HepG2 (cell line): ENCODE results near the gene P4HB. TPM values are rescaled to one million over a fixed set of nuclear protein-coding genes. Genes with fewer than 3 reads are reported as not detected.

ENCODE experiments used
- DRAP1 ChIP-seq: IDR thresholded peaks from 2 replicates; pipeline ENCODE4 v1.6.1; 2016; ENCODE audit warnings: missing genetic modification reagents, missing compliant biosample characterization
- SKIL ChIP-seq: sonication (generic); formaldehyde crosslinking; IDR thresholded peaks from 2 replicates; pipeline ENCODE4 v1.8.0; 2022; ENCODE audit warnings: missing genetic modification reagents, mild to moderate bottlenecking, moderate library complexity, borderline replicate concordance
- SRSF4 ChIP-seq: fragments of 200-400 bp; formaldehyde crosslinking; IDR thresholded peaks from one replicate; pipeline ENCODE4 v1.6.1; 2018; ENCODE audit warnings: mild to moderate bottlenecking, low read depth, low read length, moderate library complexity; ENCODE audit not compliant: poor library complexity, severe bottlenecking
- SRSF9 ChIP-seq: fragments of 200-400 bp; formaldehyde crosslinking; IDR thresholded peaks from 2 replicates; pipeline ENCODE4 v1.6.1; 2018; ENCODE audit warnings: borderline replicate concordance, mild to moderate bottlenecking, low read depth, low read length; ENCODE audit not compliant: insufficient read depth, poor library complexity, severe bottlenecking
- ZFP82 ChIP-seq: sonication (generic); formaldehyde crosslinking; IDR thresholded peaks from 2 replicates; pipeline ENCODE4 v1.5.1; 2020; ENCODE audit warnings: mild to moderate bottlenecking, missing genetic modification reagents, borderline replicate concordance
- ZKSCAN1 ChIP-seq: fragments of 150-350 bp; IDR thresholded peaks from 2 replicates; pipeline ENCODE4 v1.6.1; 2014; ENCODE audit warnings: low read length
- ZNF10 ChIP-seq: sonication (generic); formaldehyde crosslinking; IDR thresholded peaks from 2 replicates; pipeline ENCODE4 v1.4.0; 2020; ENCODE audit warnings: mild to moderate bottlenecking, low read depth, missing genetic modification reagents, borderline replicate concordance
- ZNF256 ChIP-seq: sonication (generic); formaldehyde crosslinking; conservative IDR thresholded peaks from 2 replicates; pipeline ENCODE4 v1.4.0; 2020; ENCODE audit warnings: missing genetic modification reagents
- ZNF513 ChIP-seq: sonication (generic); formaldehyde crosslinking; conservative IDR thresholded peaks from 2 replicates; pipeline ENCODE4 v1.5.0; 2020; ENCODE audit warnings: missing genetic modification reagents
- polyA plus RNA-seq, 8 experiments: library from polyadenylated mRNA; depleted of rRNA in 3 of 8; stranded (reverse) in 7 of 8; unstranded in 1 of 8; fragments of >200 nt; fragmentation: Illumina TruSeq in 4 of 8; extraction: Trizol in 4 of 8; gene quantifications; 2 replicates each; pipeline versions ENCODE4 v1.2.1 to v1.2.3, GENCODE V29; 2011 to 2016; ENCODE audit warnings: low read depth in 4 of 8, missing spikeins in 1 of 8, mixed read lengths in 1 of 8; ENCODE audit not compliant: insufficient read depth in 1 of 8
- total RNA-seq, 5 experiments: library from RNA; depleted of rRNA; stranded (reverse); fragments of >200 nt; fragmentation: Illumina TruSeq; extraction: Trizol; gene quantifications; 2 replicates each; pipeline ENCODE4 v1.2.3, GENCODE V29; 2016; ENCODE audit warnings: low read depth in 1 of 5
- TF ChIP-seq, protein P1 (sequence below): sonication (generic); formaldehyde crosslinking; IDR thresholded peaks from 2 replicates; pipeline ENCODE4 v1.5.0; 2020; ENCODE audit warnings: mild to moderate bottlenecking, missing genetic modification reagents, borderline replicate concordance
- TF ChIP-seq, protein P2 (sequence below): sonication (generic); formaldehyde crosslinking; IDR thresholded peaks from 2 replicates; pipeline ENCODE4 v1.4.0; 2020; ENCODE audit warnings: missing genetic modification reagents, borderline replicate concordance

Gene P4HB
- total and polyA plus RNA-seq, 2 of the 13 experiments (the other 11 are each of a cell fraction or from before 2014, with no cell fraction given) = 185 to 782 TPM

DNA sequence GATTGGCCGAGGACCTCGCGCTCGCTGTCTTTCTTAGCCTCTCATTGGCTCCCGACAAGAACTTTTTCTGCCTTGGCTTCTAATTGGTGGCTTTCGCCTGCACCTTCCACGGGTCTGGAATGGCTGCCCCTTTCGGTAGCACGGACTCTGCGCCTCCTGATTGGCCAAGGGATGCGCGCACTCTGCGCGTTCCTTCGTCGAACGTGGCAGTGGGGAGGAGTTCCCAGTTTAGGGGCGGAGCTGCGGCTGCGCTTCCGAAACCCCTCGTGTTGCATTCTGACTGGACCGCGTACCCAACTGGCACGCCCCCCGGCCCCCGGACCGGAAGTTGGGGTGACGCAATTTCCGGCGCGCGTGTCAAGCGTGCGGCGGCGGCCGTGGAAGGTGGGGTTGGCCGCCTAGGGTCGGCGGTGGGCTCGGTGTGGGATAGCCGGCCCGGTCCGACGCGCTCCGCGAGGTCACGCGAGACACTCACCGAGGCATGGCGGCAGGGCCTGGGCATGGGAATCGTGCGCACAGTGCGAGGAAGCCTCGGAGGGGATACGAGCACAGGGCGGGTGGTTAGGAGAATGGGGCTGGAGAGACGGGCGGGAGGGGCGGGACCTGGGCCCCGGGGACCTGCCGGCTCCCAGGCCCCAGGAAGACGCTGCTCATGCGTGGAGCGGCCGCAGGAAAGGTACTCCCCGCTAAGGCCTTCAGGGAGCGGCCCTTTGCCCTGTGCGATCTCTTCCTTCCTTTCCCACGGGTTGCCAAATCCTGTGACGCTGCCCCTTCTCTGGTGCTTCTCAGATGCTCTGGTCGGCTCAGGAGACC, 627 bp upstream of the P4HB start (continued):
- TF ChIP-seq ZNF513 (CRISPR knock-in tag) = 0 out of 2 replicates have a peak, but pooled peaks have one; percentile 37
- no peak for TF ChIP-seq SRSF4
- peak; percentile 90 for TF ChIP-seq DRAP1
- TF ChIP-seq, protein P1, sequence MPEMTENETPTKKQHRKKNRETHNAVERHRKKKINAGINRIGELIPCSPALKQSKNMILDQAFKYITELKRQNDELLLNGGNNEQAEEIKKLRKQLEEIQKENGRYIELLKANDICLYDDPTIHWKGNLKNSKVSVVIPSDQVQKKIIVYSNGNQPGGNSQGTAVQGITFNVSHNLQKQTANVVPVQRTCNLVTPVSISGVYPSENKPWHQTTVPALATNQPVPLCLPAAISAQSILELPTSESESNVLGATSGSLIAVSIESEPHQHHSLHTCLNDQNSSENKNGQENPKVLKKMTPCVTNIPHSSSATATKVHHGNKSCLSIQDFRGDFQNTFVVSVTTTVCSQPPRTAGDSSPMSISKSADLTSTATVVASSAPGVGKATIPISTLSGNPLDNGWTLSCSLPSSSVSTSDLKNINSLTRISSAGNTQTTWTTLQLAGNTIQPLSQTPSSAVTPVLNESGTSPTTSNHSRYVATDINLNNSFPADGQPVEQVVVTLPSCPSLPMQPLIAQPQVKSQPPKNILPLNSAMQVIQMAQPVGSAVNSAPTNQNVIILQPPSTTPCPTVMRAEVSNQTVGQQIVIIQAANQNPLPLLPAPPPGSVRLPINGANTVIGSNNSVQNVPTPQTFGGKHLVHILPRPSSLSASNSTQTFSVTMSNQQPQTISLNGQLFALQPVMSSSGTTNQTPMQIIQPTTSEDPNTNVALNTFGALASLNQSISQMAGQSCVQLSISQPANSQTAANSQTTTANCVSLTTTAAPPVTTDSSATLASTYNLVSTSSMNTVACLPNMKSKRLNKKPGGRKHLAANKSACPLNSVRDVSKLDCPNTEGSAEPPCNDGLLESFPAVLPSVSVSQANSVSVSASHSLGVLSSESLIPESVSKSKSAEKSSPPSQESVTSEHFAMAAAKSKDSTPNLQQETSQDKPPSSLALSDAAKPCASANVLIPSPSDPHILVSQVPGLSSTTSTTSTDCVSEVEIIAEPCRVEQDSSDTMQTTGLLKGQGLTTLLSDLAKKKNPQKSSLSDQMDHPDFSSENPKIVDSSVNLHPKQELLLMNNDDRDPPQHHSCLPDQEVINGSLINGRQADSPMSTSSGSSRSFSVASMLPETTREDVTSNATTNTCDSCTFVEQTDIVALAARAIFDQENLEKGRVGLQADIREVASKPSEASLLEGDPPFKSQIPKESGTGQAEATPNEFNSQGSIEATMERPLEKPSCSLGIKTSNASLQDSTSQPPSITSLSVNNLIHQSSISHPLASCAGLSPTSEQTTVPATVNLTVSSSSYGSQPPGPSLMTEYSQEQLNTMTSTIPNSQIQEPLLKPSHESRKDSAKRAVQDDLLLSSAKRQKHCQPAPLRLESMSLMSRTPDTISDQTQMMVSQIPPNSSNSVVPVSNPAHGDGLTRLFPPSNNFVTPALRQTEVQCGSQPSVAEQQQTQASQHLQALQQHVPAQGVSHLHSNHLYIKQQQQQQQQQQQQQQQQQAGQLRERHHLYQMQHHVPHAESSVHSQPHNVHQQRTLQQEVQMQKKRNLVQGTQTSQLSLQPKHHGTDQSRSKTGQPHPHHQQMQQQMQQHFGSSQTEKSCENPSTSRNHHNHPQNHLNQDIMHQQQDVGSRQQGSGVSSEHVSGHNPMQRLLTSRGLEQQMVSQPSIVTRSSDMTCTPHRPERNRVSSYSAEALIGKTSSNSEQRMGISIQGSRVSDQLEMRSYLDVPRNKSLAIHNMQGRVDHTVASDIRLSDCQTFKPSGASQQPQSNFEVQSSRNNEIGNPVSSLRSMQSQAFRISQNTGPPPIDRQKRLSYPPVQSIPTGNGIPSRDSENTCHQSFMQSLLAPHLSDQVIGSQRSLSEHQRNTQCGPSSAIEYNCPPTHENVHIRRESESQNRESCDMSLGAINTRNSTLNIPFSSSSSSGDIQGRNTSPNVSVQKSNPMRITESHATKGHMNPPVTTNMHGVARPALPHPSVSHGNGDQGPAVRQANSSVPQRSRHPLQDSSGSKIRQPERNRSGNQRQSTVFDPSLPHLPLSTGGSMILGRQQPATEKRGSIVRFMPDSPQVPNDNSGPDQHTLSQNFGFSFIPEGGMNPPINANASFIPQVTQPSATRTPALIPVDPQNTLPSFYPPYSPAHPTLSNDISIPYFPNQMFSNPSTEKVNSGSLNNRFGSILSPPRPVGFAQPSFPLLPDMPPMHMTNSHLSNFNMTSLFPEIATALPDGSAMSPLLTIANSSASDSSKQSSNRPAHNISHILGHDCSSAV (CRISPR knock-in tag) = 0 out of 2 replicates have a peak, but pooled peaks have one; percentile 70
- no peak for TF ChIP-seq ZNF10 (CRISPR knock-in tag)
- TF ChIP-seq SKIL (CRISPR knock-in tag) = peak; percentile 48; the same call in 1 of the 2 replicates
- peak; percentile 39; the same call in 1 of the 2 replicates for TF ChIP-seq ZKSCAN1
- no peak for TF ChIP-seq ZNF256 (CRISPR knock-in tag)
- TF ChIP-seq, protein P2, sequence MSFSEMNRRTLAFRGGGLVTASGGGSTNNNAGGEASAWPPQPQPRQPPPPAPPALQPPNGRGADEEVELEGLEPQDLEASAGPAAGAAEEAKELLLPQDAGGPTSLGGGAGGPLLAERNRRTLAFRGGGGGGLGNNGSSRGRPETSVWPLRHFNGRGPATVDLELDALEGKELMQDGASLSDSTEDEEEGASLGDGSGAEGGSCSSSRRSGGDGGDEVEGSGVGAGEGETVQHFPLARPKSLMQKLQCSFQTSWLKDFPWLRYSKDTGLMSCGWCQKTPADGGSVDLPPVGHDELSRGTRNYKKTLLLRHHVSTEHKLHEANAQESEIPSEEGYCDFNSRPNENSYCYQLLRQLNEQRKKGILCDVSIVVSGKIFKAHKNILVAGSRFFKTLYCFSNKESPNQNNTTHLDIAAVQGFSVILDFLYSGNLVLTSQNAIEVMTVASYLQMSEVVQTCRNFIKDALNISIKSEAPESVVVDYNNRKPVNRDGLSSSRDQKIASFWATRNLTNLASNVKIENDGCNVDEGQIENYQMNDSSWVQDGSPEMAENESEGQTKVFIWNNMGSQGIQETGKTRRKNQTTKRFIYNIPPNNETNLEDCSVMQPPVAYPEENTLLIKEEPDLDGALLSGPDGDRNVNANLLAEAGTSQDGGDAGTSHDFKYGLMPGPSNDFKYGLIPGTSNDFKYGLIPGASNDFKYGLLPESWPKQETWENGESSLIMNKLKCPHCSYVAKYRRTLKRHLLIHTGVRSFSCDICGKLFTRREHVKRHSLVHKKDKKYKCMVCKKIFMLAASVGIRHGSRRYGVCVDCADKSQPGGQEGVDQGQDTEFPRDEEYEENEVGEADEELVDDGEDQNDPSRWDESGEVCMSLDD (CRISPR knock-in tag) = no peak; the same call in 1 of the 2 replicates
- peak; percentile 33; the same call in 1 of the 2 replicates for TF ChIP-seq ZFP82 (CRISPR knock-in tag)
- TF ChIP-seq SRSF9 = no peak
